GM23338 (cell line): Measurements from ENCODE around the gene NCS1.

Source experiments
- CREB1 ChIP-seq: fragments of 250-450 bp; sonication (Bioruptor Pico); IDR thresholded peaks from 2 replicates; pipeline ENCODE4 v1.5.0; 2020; ENCODE audit warnings: low read depth, mild to moderate bottlenecking, moderate library complexity
- CTCF ChIP-seq, 2 experiments: fragments of 200-600 bp in 1 of 2; sonication (generic) in 1 of 2; conservative IDR thresholded peaks; 2 replicates each; pipeline versions ENCODE4 v1.5.1 to v1.6.1; 2016 to 2017; ENCODE audit warnings: antibody characterized with exemption in 2 of 2, low read depth in 2 of 2, mild to moderate bottlenecking in 2 of 2, moderate library complexity in 1 of 2
- ETS1 ChIP-seq: IDR thresholded peaks from 2 replicates; pipeline ENCODE4 v1.6.1; 2016; ENCODE audit warnings: antibody characterized with exemption
- EZH2 ChIP-seq: fragments of 200-600 bp; sonication (generic); IDR thresholded peaks from one replicate; pipeline ENCODE4 v1.8.0; 2017; ENCODE audit warnings: antibody characterized with exemption, mild to moderate bottlenecking, low read depth; ENCODE audit not compliant: unreplicated experiment
- EZH2phosphoT487 ChIP-seq: fragments of 200-600 bp; sonication (generic); IDR thresholded peaks from one replicate; pipeline ENCODE4 v1.8.1; 2018; ENCODE audit warnings: antibody characterized with exemption; ENCODE audit not compliant: unreplicated experiment
- NANOG ChIP-seq: IDR thresholded peaks from 2 replicates; pipeline ENCODE4 v1.6.1; 2016; ENCODE audit warnings: antibody characterized with exemption, borderline replicate concordance
- POLR2AphosphoS5 ChIP-seq: IDR thresholded peaks from 2 replicates; pipeline ENCODE4 v1.6.1; 2016; ENCODE audit warnings: antibody characterized with exemption, low read depth
- REST ChIP-seq: IDR thresholded peaks from one replicate; pipeline ENCODE4 v1.6.1; 2018; ENCODE audit warnings: antibody characterized with exemption; ENCODE audit not compliant: unreplicated experiment

- TF ChIP-seq CTCF (conservative IDR thresholded peaks at IDR 0.05; ENCODE audit: low read depth in 2 of 2) (no peak), CREB1 (CRISPR knock-in tag) (no peak), POLR2AphosphoS5 (no peak), NANOG (no peak), ETS1 (no peak), REST (no peak), EZH2phosphoT487 (no peak), EZH2 (no peak)
Measured at GRCh38 chr9:130126721-130127433, 45.3 kb upstream of the NCS1 start.
